SK-N-SH (cell line): ENCODE data around the gene MCM5. TPM values are rescaled to one million over a fixed set of nuclear protein-coding genes. Genes with fewer than 3 reads are reported as not detected.
"Not testable (repeated sequence)": the region's sequence is repeated elsewhere in the genome, so short reads cannot be mapped to it uniquely, and the experiment has no call there.

ENCODE experiments used
- CTCF ChIA-PET: fragments of 300-600, 350-600 bp; formaldehyde crosslinking; extraction: SDS; loops from one replicate; lab custom pipeline; 2021; lab: Yijun Ruan, JAX
- POLR2A ChIA-PET: fragments of 350-600 bp; sonication (Branson Sonifier 250); formaldehyde crosslinking; extraction: SDS; loops from one replicate; lab custom pipeline; 2020; ENCODE audit warnings: antibody characterized with exemption, inconsistent platforms; lab: Yijun Ruan, JAX
- DNase-seq: peaks from one replicate; pipeline ENCODE4 v3.0.0; 2012
- H2AFZ ChIP-seq: fragments of 200-600 bp; sonication (generic); 2 replicates; pipeline ENCODE4 v1.8.1; 2016; ENCODE audit warnings: antibody characterized with exemption, mild to moderate bottlenecking, low read depth
- H3F3A ChIP-seq: fragments of 200-600 bp; sonication (generic); replicated peaks from 2 replicates; pipeline ENCODE3; 2016; ENCODE audit warnings: antibody characterized with exemption, mild to moderate bottlenecking; ENCODE audit not compliant: insufficient read depth
- H3K27ac ChIP-seq, 2 experiments: fragments of 200-500 bp in 1 of 2; fragments of 200-600 bp in 1 of 2; sonication (Bioruptor generic) in 1 of 2; sonication (generic), shearing (Covaris generic) in 1 of 2; 2 replicates each; pipeline versions ENCODE4 v1.5.1 to v1.6.1; 2014 to 2016; ENCODE audit warnings: low read depth in 2 of 2, inconsistent platforms in 1 of 2, low read length in 1 of 2, mild to moderate bottlenecking in 1 of 2, mixed read lengths in 1 of 2
- H3K27me3 ChIP-seq: fragments of 200-600 bp; sonication (generic), shearing (Covaris generic); 2 replicates; pipeline ENCODE4 v1.6.1; 2016; ENCODE audit warnings: mixed run types; ENCODE audit not compliant: insufficient read depth
- H3K36me3 ChIP-seq, 2 experiments: fragments of 200-500 bp in 1 of 2; fragments of 200-600 bp in 1 of 2; sonication (Bioruptor generic) in 1 of 2; sonication (generic) in 1 of 2; replicated peaks in 1 of 2; 2 replicates each; pipeline versions ENCODE3 to v1.5.1; 2014 to 2016; ENCODE audit warnings: low read length in 1 of 2, mild to moderate bottlenecking in 1 of 2; ENCODE audit not compliant: insufficient read depth in 2 of 2, control insufficient read depth in 1 of 2
- H3K4me1 ChIP-seq, 2 experiments: fragments of 200-500 bp in 1 of 2; fragments of 200-600 bp in 1 of 2; sonication (Bioruptor generic) in 1 of 2; sonication (generic), shearing (Covaris generic) in 1 of 2; 2 replicates each; pipeline versions ENCODE4 v1.5.1 to v1.6.1; 2014 to 2016; ENCODE audit warnings: low read depth in 1 of 2, low read length in 1 of 2, mixed run types in 1 of 2; ENCODE audit not compliant: insufficient read depth in 2 of 2, control insufficient read depth in 1 of 2
- H3K4me2 ChIP-seq: fragments of 200-600 bp; sonication (generic), shearing (Covaris generic); 2 replicates; pipeline ENCODE4 v1.6.1; 2017; ENCODE audit warnings: mixed run types
- H3K4me3 ChIP-seq, 2 experiments: fragments of 200-500 bp in 1 of 2; fragments of 200-600 bp in 1 of 2; sonication (Bioruptor generic) in 1 of 2; sonication (generic), shearing (Covaris generic) in 1 of 2; 2 replicates each; pipeline versions ENCODE4 v1.5.1 to v1.8.1; 2014 to 2016; ENCODE audit warnings: low read depth in 2 of 2, inconsistent platforms in 1 of 2, low read length in 1 of 2, mild to moderate bottlenecking in 1 of 2, mixed read lengths in 1 of 2, moderate library complexity in 1 of 2
- H3K79me2 ChIP-seq: fragments of 200-600 bp; sonication (generic); 2 replicates; pipeline ENCODE4 v1.8.1; 2017; ENCODE audit warnings: mild to moderate bottlenecking; ENCODE audit not compliant: insufficient read depth
- H3K9ac ChIP-seq: fragments of 200-600 bp; sonication (generic); 2 replicates; pipeline ENCODE4 v1.6.1; 2017; ENCODE audit warnings: mixed run types
- H3K9me2 ChIP-seq: fragments of 200-600 bp; sonication (generic); 2 replicates; pipeline ENCODE4 v1.6.1; 2017; ENCODE audit warnings: mixed run types
- H3K9me3 ChIP-seq: fragments of 200-600 bp; sonication (generic); 2 replicates; pipeline ENCODE4 v1.6.1; 2017; ENCODE audit warnings: mixed run types, mild to moderate bottlenecking, moderate library complexity
- H4K20me1 ChIP-seq: fragments of 200-600 bp; sonication (generic); 2 replicates; pipeline ENCODE4 v1.6.1; 2017; ENCODE audit warnings: mild to moderate bottlenecking, mixed run types; ENCODE audit not compliant: insufficient read depth
- ELF1 ChIP-seq: IDR thresholded peaks from 2 replicates; pipeline ENCODE4 v1.4.0; 2012
- EP300 ChIP-seq, 2 experiments: IDR thresholded peaks; 2 replicates each; pipeline versions ENCODE4 v1.4.0 to v1.6.1; 2012; ENCODE audit warnings: borderline replicate concordance in 1 of 2, low read depth in 1 of 2, low read length in 1 of 2
- GABPA ChIP-seq: IDR thresholded peaks from 2 replicates; pipeline ENCODE4 v1.4.0; 2012; ENCODE audit warnings: low read depth, mild to moderate bottlenecking
- GATA2 ChIP-seq: sonication (generic); formaldehyde crosslinking; IDR thresholded peaks from 2 replicates; pipeline ENCODE4 v1.5.0; 2020; ENCODE audit warnings: mild to moderate bottlenecking, missing genetic modification reagents
- JUND ChIP-seq: IDR thresholded peaks from 2 replicates; pipeline ENCODE4 v1.4.0; 2012
- MEF2A ChIP-seq: IDR thresholded peaks from 2 replicates; pipeline ENCODE4 v1.4.0; 2012; ENCODE audit warnings: low read depth, borderline replicate concordance
- NRF1 ChIP-seq: IDR thresholded peaks from 2 replicates; pipeline ENCODE4 v1.6.1; 2012; ENCODE audit warnings: low read depth, mild to moderate bottlenecking, low read length
- RAD21 ChIP-seq: IDR thresholded peaks from 2 replicates; pipeline ENCODE4 v1.6.1; 2012; ENCODE audit warnings: mild to moderate bottlenecking, low read length
- RXRA ChIP-seq: IDR thresholded peaks from 2 replicates; pipeline ENCODE4 v1.4.0; 2012; ENCODE audit warnings: low read depth, mild to moderate bottlenecking, borderline replicate concordance
- SMC3 ChIP-seq: IDR thresholded peaks from 2 replicates; pipeline ENCODE4 v1.6.1; 2012; ENCODE audit warnings: low read depth, low read length, improper control_type of control experiment
- TCF12 ChIP-seq: IDR thresholded peaks from 2 replicates; pipeline ENCODE4 v1.4.0; 2012
- USF1 ChIP-seq: IDR thresholded peaks from 2 replicates; pipeline ENCODE4 v1.4.0; 2012; ENCODE audit warnings: low read depth, borderline replicate concordance
- YY1 ChIP-seq: IDR thresholded peaks from 2 replicates; pipeline ENCODE4 v1.4.0; 2012; ENCODE audit warnings: low read depth, mild to moderate bottlenecking
- WGBS: methylation state at CpG from one replicate; pipeline ENCODE4 v1.1.6; 2017; ENCODE audit warnings: low lambda C conversion rate; 5-methylcytosine and 5-hydroxymethylcytosine counted together
- polyA plus RNA-seq, 3 experiments: library from polyadenylated mRNA; depleted of rRNA; stranded (reverse); fragments of >200 nt; gene quantifications; 2 replicates each; pipeline ENCODE4 v1.2.3, GENCODE V29; 2012
- TF ChIP-seq, protein P1 (sequence below): IDR thresholded peaks from 2 replicates; pipeline ENCODE4 v1.4.0; 2012; ENCODE audit warnings: low read depth
- TF ChIP-seq, protein P2 (sequence below): IDR thresholded peaks from 2 replicates; pipeline ENCODE4 v1.6.1; 2012; ENCODE audit warnings: mild to moderate bottlenecking, low read depth, low read length, moderate library complexity
- TF ChIP-seq, protein P3 (sequence below): IDR thresholded peaks from 2 replicates; pipeline ENCODE4 v1.4.0; 2012; ENCODE audit warnings: low read depth, borderline replicate concordance

MCM5 gene
- polyA plus RNA-seq, 1 of the 3 experiments (the other 2 are of a cell fraction) = 42.9 TPM

- Histone ChIP-seq H3K9ac (no peak overlapping the region), H3K36me3 (peaks cover 0 to 9% of the 10 kb centered on the region in 2 experiments), H3K27me3 (no peaks in the 10 kb centered on the region), H3K4me1 (no peaks in the 10 kb centered on the region; a peak in 1 of 4 replicates), H3F3A (no peaks in the 10 kb centered on the region), H3K79me2 (no peaks in the 10 kb centered on the region), H4K20me1 (no peaks in the 10 kb centered on the region), H3K9me2 (no peaks in the 10 kb centered on the region), H3K4me2 (no peak overlapping the region), H3K27ac (no peak overlapping the region), H2AFZ (no peak overlapping the region), H3K4me3 (no peak overlapping the region), H3K9me3 (no peaks in the 10 kb centered on the region)
- TF ChIP-seq YY1 (no peak), JUND (no peak), GABPA (no peak), GATA2 (CRISPR knock-in tag) (no peak), RAD21 (no peak), USF1 (peak; percentile 69; the same call in 1 of the 2 replicates), EP300 (IDR thresholded peaks at IDR 0.05; ENCODE audit: borderline replicate concordance in 1 of 2, low read depth in 1 of 2, low read length in 1 of 2) (no peak)
- TF ChIP-seq, protein P1, sequence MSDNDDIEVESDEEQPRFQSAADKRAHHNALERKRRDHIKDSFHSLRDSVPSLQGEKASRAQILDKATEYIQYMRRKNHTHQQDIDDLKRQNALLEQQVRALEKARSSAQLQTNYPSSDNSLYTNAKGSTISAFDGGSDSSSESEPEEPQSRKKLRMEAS = no peak
- peak; percentile 54 for DNase-seq
- ChIA-PET POLR2A (no interaction called here), CTCF (no interaction called here)
- 100% methylated on average over 1 of the region's 2 CpGs for whole genome bisulfite sequencing
Observed at GRCh38 chr22:35437049-35437448, 37.1 kb downstream of the MCM5 start.

DNA sequence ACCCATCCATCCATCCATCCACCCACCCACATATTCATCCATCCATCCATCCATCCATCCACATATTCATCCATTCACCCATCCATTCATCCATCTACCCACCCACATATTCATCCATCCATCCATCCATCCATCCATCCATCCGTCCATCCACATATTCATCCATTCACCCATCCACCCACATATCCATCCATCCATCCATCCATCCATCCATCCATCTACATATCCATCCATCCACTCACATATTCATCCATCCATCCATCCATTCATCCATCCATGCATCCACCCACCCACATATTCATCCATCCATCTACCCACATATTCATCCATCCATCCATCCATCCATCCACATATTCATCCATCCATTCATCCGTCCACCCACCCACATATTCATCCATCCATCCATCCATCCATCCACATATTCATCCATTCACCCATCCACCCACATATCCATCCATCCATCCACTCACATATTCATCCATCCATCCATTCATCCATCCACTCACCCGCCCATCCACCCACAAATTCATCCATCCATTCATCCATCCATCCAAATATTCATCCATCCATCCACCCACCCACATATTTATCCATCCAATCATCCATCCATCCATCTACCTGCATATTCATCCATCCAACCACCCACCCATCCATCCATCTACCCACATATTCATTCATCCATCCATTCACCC, 38.9 kb downstream of the MCM5 start:
- H3K79me2 ChIP-seq, H2AFZ ChIP-seq, DNase-seq, H3K9ac ChIP-seq, H3K4me1 ChIP-seq, H3K4me3 ChIP-seq, H3K27me3 ChIP-seq, H3F3A ChIP-seq, H3K36me3 ChIP-seq, CTCF ChIA-PET, H4K20me1 ChIP-seq, H3K27ac ChIP-seq, H3K9me3 ChIP-seq, H3K4me2 ChIP-seq, POLR2A ChIA-PET, H3K9me2 ChIP-seq: not testable (repeated sequence)
- 60% methylated on average over 3 of the region's 3 CpGs for WGBS

GRCh38 chr22:35439365-35439717, 39.4 kb downstream of the MCM5 start:
- no peak overlapping the region for H3K9ac ChIP-seq
- H3K9me2 ChIP-seq = no peaks in the 10 kb centered on the region
- POLR2A ChIA-PET = no interaction called here
- no peaks in the 10 kb centered on the region for H3K27me3 ChIP-seq
- H3K9me3 ChIP-seq = no peaks in the 10 kb centered on the region
- no peak overlapping the region for H2AFZ ChIP-seq
- H4K20me1 ChIP-seq = no peaks in the 10 kb centered on the region
- H3K4me1 ChIP-seq = no peaks in the 10 kb centered on the region; a peak in 1 of 4 replicates
- no peak for DNase-seq
- H3F3A ChIP-seq = no peaks in the 10 kb centered on the region
- H3K79me2 ChIP-seq = no peaks in the 10 kb centered on the region
- H3K4me2 ChIP-seq = no peak overlapping the region
- WGBS = 100% methylated on average over 1 of the region's 1 CpG
- CTCF ChIA-PET = no interaction called here
- no peak overlapping the region for H3K4me3 ChIP-seq
- H3K27ac ChIP-seq = no peak overlapping the region
- H3K36me3 ChIP-seq = no peaks in the 10 kb centered on the region
- no peak for TF ChIP-seq TCF12
- TF ChIP-seq, protein P2, sequence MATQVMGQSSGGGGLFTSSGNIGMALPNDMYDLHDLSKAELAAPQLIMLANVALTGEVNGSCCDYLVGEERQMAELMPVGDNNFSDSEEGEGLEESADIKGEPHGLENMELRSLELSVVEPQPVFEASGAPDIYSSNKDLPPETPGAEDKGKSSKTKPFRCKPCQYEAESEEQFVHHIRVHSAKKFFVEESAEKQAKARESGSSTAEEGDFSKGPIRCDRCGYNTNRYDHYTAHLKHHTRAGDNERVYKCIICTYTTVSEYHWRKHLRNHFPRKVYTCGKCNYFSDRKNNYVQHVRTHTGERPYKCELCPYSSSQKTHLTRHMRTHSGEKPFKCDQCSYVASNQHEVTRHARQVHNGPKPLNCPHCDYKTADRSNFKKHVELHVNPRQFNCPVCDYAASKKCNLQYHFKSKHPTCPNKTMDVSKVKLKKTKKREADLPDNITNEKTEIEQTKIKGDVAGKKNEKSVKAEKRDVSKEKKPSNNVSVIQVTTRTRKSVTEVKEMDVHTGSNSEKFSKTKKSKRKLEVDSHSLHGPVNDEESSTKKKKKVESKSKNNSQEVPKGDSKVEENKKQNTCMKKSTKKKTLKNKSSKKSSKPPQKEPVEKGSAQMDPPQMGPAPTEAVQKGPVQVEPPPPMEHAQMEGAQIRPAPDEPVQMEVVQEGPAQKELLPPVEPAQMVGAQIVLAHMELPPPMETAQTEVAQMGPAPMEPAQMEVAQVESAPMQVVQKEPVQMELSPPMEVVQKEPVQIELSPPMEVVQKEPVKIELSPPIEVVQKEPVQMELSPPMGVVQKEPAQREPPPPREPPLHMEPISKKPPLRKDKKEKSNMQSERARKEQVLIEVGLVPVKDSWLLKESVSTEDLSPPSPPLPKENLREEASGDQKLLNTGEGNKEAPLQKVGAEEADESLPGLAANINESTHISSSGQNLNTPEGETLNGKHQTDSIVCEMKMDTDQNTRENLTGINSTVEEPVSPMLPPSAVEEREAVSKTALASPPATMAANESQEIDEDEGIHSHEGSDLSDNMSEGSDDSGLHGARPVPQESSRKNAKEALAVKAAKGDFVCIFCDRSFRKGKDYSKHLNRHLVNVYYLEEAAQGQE = no peak
- TF ChIP-seq MEF2A = no peak
- TF ChIP-seq RXRA = no peak
- TF ChIP-seq, protein P3, sequence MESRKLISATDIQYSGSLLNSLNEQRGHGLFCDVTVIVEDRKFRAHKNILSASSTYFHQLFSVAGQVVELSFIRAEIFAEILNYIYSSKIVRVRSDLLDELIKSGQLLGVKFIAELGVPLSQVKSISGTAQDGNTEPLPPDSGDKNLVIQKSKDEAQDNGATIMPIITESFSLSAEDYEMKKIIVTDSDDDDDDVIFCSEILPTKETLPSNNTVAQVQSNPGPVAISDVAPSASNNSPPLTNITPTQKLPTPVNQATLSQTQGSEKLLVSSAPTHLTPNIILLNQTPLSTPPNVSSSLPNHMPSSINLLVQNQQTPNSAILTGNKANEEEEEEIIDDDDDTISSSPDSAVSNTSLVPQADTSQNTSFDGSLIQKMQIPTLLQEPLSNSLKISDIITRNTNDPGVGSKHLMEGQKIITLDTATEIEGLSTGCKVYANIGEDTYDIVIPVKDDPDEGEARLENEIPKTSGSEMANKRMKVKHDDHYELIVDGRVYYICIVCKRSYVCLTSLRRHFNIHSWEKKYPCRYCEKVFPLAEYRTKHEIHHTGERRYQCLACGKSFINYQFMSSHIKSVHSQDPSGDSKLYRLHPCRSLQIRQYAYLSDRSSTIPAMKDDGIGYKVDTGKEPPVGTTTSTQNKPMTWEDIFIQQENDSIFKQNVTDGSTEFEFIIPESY = no peak
- TF ChIP-seq NRF1 = no peak
- TF ChIP-seq ELF1 = no peak
- TF ChIP-seq USF1 = no peak
- no peak for TF ChIP-seq GABPA
- no peak for TF ChIP-seq SMC3
